ENCODE data around the gene NFATC2IP.
"Not testable (repeated sequence)": the region's sequence is repeated elsewhere in the genome, so short reads cannot be mapped to it uniquely, and the experiment has no call there.

Gene NFATC2IP

GRCh38 chr16:28927815-28928214, 22.9 kb upstream of the NFATC2IP start:
- DNase-seq = no peak

- DNase-seq = no peak
Measured at GRCh38 chr16:28930203-28930602, 20.5 kb upstream of the NFATC2IP start.

GRCh38 chr16:28930652-28931051, 20.1 kb upstream of the NFATC2IP start:
- no peak for DNase-seq

- no peak for DNase-seq
Measured at GRCh38 chr16:28931801-28932225, 18.9 kb upstream of the NFATC2IP start, which contains the start of gene CD19. Gene CD19 (plus strand): TSS chr16:28931971. CDS start chr16:28932001, 30 bp downstream.

- DNase-seq = no peak
Measured at GRCh38 chr16:28932339-28933141, 18.2 kb upstream of the NFATC2IP start.

- no peak for DNase-seq
Measured at GRCh38 chr16:28933171-28933570, 17.6 kb upstream of the NFATC2IP start.

GRCh38 chr16:28935346-28935745, 15.4 kb upstream of the NFATC2IP start:
- DNase-seq = no peak

GRCh38 chr16:28935924-28936783, 14.6 kb upstream of the NFATC2IP start:
- peak; percentile 77 for DNase-seq

GRCh38 chr16:28936784-28937155, 14.0 kb upstream of the NFATC2IP start:
- DNase-seq = no peak

GRCh38 chr16:28937222-28937876, 13.4 kb upstream of the NFATC2IP start:
- no peak for DNase-seq

- no peak for DNase-seq
Measured at GRCh38 chr16:28938721-28939120, 12.0 kb upstream of the NFATC2IP start.

GRCh38 chr16:28939825-28940224, 10.9 kb upstream of the NFATC2IP start:
- DNase-seq = not testable (repeated sequence)

GRCh38 chr16:28943281-28943680, 7.5 kb upstream of the NFATC2IP start:
- DNase-seq = no peak

GRCh38 chr16:28946681-28947080, 4.1 kb upstream of the NFATC2IP start:
- DNase-seq = no peak

- DNase-seq = no peak
Measured at GRCh38 chr16:28951410-28951943, 740 bp downstream of the NFATC2IP start.

- no peak for DNase-seq
Measured at GRCh38 chr16:28958216-28958615, 7.5 kb downstream of the NFATC2IP start.

GRCh38 chr16:28958836-28959235, 8.1 kb downstream of the NFATC2IP start:
- DNase-seq = no peak

GRCh38 chr16:28964072-28964471, 13.3 kb downstream of the NFATC2IP start:
- no peak for DNase-seq

GRCh38 chr16:28964496-28964895, 13.8 kb downstream of the NFATC2IP start:
- DNase-seq = no peak

- DNase-seq = no peak
Measured at GRCh38 chr16:28967156-28967555, 16.4 kb downstream of the NFATC2IP start.

GRCh38 chr16:28969696-28970095, 19.0 kb downstream of the NFATC2IP start:
- not testable (repeated sequence) for DNase-seq

- DNase-seq = no peak
Measured at GRCh38 chr16:28974007-28974436, 23.3 kb downstream of the NFATC2IP start.

All from activated CD4-positive, alpha-beta T cell treated with anti-CD3 and anti-CD28 coated beads for 1 hour (primary cell).